Measurements from ENCODE around the gene RAPGEF1.

Gene RAPGEF1

DNA sequence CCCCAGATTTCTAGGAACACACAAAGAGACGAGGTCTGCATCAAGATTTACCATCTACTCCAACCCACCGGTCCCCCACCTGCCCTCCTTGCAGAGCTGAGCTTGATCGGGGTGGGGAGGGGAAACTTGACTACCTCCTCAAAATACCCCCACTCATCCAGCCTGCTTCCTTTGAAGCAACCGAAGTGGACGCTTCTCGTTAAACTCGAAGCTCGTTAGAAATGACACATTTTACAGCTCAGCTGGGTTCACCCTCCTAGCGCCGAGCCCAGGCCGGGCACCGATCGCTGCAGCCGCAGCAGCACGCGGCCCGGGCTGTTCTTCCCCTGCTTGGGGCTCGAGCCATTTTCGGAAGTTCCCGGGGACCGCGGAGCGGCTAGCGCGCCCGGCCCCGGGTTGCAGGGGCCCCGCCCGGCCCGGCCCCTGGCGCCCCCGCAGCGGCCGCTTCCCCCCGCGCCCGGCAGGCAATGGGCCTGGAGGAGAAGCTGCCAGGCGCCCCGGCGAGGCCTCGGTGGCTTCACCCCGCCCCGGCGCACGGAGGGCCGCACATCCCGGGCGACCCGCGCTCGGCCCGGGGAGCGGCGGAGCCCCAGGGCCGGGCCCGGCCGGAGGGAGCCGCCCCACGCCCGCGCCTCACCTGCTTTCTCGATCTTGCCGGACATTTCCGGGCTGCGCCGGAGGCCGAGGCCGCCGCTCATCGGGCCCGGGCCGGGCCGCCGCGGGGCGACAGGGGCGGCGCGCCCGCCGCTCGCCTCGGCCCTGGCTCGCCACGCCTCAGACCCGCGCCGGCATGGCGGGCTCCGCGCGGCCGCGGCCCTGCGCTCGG, 530 bp downstream of the RAPGEF1 start:
- H3K27ac ChIP-seq: peak overlapping the region; percentile 56
- TF ChIP-seq, protein P1, sequence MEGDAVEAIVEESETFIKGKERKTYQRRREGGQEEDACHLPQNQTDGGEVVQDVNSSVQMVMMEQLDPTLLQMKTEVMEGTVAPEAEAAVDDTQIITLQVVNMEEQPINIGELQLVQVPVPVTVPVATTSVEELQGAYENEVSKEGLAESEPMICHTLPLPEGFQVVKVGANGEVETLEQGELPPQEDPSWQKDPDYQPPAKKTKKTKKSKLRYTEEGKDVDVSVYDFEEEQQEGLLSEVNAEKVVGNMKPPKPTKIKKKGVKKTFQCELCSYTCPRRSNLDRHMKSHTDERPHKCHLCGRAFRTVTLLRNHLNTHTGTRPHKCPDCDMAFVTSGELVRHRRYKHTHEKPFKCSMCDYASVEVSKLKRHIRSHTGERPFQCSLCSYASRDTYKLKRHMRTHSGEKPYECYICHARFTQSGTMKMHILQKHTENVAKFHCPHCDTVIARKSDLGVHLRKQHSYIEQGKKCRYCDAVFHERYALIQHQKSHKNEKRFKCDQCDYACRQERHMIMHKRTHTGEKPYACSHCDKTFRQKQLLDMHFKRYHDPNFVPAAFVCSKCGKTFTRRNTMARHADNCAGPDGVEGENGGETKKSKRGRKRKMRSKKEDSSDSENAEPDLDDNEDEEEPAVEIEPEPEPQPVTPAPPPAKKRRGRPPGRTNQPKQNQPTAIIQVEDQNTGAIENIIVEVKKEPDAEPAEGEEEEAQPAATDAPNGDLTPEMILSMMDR (IDR thresholded peaks at IDR 0.05): no peak
- TF ChIP-seq ZFX (IDR thresholded peaks at IDR 0.05; ENCODE audit: borderline replicate concordance): no peak

DNA sequence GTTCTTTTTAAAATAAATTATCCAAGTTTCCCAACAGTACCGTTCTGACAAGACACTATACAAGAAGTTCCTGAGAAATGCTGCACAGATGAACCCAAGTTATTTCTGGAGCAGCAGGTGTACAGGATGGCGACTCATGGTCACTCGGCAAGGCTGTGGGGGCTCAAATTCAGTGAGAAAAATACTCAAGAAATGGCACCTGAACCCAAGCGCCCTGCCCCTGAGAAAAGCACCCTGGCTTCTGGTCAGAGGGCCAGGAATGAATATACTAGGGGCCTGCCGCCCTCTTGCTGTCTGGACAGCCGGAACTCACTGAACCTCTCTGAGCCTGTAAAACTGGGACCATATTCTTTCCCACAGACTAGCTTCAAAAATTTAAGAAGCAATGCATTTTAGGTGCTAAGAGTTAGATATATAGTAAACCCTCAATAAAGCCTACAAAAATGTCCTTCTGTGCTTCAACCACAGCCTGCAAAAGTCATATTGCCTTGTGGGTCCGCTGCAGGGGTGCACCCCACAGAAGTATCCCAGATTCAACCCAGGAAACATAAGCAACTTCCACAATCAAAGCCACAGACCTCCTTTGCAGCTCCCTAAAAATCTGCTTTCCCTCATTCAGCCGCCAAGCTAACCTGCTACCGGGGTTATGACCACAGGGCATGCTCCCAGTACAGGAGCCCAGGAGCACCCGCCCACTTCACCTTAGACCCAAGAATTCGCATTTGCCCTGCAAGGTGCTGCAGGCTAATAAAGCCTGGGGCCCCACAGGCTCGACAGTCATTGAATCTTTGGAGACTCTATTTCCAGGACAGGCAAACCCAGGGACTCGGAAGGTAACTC, 1.4 kb downstream of the RAPGEF1 start:
- TF ChIP-seq ZFX (IDR thresholded peaks at IDR 0.05; ENCODE audit: borderline replicate concordance): no peak
- peak overlapping the region; percentile 56; the same call in 1 of the 2 replicates for H3K27ac ChIP-seq

DNA sequence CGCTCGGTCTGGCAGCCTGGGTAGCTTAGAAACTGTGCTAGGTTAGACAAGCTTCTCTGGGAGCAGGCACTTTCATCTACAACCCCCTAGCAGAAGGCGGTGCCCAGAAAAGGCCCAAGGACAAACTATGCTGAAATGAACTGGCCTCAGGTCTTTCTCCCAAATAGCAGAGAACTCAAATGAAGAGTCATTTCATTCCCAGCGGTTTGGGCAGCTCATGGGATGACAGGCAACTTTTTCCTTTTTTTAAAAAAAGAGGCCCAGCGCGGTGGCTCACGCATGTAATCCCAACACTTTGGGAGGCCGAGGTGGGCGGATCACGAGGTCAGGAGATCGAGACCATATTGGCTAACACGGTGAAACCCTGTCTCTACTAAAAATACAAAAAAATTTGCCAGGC, 2.5 kb downstream of the RAPGEF1 start:
- no peak overlapping the region for H3K27ac ChIP-seq
- TF ChIP-seq, protein P1 (IDR thresholded peaks at IDR 0.05): no peak
- no peak for TF ChIP-seq ZFX (IDR thresholded peaks at IDR 0.05; ENCODE audit: borderline replicate concordance)

GRCh38 chr9:131736431-131736830, 3.4 kb downstream of the RAPGEF1 start:
- TF ChIP-seq, protein P1 (IDR thresholded peaks at IDR 0.05): no peak
- no peak for TF ChIP-seq ZFX (IDR thresholded peaks at IDR 0.05; ENCODE audit: borderline replicate concordance)
- no peak overlapping the region for H3K27ac ChIP-seq

GRCh38 chr9:131735238-131736128, 4.4 kb downstream of the RAPGEF1 start:
- TF ChIP-seq, protein P1 (IDR thresholded peaks at IDR 0.05): no peak
- TF ChIP-seq ZFX (IDR thresholded peaks at IDR 0.05; ENCODE audit: borderline replicate concordance): no peak

DNA sequence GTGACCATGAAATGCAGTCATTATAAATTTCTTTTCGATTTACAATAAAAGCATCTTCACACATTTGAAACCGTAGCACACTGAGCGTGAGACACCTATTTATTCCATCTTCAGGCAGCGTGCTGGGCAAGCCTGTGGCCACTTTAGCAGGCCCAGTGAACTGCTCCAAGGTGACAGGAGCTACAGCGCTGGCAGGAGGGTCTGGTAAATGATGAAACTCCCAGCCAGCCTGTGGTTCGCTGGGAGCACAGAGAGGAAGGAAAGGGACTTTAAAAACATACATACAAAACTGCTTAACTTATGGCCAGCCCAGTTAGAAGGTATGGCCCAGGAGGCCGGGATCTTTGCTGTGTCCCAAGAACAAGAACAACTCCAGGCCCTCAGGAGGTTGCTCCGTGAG, 5.1 kb downstream of the RAPGEF1 start:
- H3K27ac ChIP-seq: peak overlapping the region; percentile 44
- no peak for TF ChIP-seq ZFX (IDR thresholded peaks at IDR 0.05; ENCODE audit: borderline replicate concordance)
- TF ChIP-seq, protein P1 (IDR thresholded peaks at IDR 0.05): no peak

More at GRCh38 chr9:131735238-131736128, 4.4 kb downstream of the RAPGEF1 start:
- peak overlapping the region; percentile 44 for H3K27ac ChIP-seq

- TF ChIP-seq ZFX (IDR thresholded peaks at IDR 0.05; ENCODE audit: borderline replicate concordance): no peak
- TF ChIP-seq, protein P1 (IDR thresholded peaks at IDR 0.05): no peak
- H3K27ac ChIP-seq: peak overlapping the region; percentile 44; the same call in 1 of the 2 replicates
These were observed 5.7 kb downstream of the RAPGEF1 start for GRCh38 chr9:131734165-131734610.

Data from 22Rv1 (cell line).